T47D (cell line): ENCODE measurements around the gene RHOD.

Source experiments
- DNase-seq, 2 experiments: peaks; one replicate each; pipeline versions ENCODE4 v3.0.0 to v3.0.0-alpha.2; 2011 to 2012; ENCODE audit warnings: low read depth in 1 of 2, low spot score in 1 of 2
- JUND ChIP-seq: IDR thresholded peaks from 2 replicates; pipeline ENCODE4 v1.6.1; 2012; ENCODE audit warnings: low read depth
- in situ Hi-C: cut with HindIII; loops from 2 replicates; pipeline ENCODE4 v1.10.0; 2016; ENCODE audit warnings: low sequenced_read_pairs, low pct_unique_long_range_greater_than_20kb

Gene RHOD

DNA sequence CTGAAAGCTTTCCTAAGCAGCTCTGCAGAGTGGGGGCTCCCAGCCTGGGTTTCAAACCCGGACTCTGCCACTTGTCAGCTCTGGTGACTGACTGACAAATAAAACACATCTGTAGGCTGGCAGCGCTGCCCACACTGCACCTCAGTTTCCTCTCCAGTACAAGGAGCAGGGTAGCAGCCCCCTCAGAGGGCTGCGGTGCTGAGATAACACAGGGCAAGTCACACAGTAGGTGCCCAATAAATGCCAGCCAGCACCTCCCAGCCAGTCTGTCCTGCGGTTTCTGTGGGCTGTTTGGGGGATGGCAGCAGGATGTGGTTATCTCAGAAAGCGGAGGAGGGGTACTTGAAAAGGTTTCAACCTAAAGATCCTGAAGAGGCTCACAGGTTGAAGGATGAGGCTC, 32.2 kb upstream of the RHOD start:
- no peak for DNase-seq
- in situ Hi-C loops: no loop called here
- TF ChIP-seq JUND: no peak

DNA sequence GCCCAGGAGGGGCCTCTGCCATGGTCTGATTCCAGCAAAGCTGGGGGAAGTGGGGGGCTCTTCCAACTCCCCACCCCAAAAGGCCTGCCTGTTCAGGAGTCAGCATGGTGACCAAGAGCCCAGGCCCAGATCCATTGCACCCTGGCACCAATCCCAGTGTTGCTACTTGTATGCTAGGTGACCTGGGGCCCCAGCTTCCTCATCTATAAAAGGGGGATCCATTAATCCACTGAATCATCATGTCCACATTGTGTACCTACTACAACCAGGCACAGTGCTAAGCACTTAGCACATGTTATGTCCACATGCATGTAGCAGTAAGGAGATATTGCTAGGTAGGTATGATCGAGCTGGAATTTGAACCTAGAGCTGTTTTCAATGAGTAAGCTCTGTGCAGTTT, 31.7 kb upstream of the RHOD start:
- no peak for TF ChIP-seq JUND
- in situ Hi-C loops: no loop called here
- DNase-seq: no peak

DNA sequence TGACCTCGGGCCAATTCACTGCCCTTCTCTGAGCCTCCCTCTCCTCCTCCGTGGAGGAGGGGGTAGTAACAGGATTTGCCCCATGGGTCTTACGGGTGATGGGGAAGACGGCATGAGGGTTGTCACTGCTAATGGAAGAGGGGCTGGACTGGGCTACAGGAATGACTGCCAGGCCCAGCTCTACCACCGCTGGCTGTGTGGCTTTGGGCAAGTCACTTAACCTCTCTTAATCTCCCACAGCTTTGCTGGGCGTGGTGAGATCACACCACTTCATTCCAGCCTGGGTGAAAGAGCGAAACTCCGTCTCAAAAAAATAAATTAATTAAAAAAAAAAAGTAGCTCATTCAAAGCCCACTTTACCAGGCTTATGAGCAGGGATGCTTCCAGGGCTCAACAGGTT, 30.9 kb upstream of the RHOD start:
- in situ Hi-C loops: no loop called here
- no peak for DNase-seq
- TF ChIP-seq JUND: no peak

DNA sequence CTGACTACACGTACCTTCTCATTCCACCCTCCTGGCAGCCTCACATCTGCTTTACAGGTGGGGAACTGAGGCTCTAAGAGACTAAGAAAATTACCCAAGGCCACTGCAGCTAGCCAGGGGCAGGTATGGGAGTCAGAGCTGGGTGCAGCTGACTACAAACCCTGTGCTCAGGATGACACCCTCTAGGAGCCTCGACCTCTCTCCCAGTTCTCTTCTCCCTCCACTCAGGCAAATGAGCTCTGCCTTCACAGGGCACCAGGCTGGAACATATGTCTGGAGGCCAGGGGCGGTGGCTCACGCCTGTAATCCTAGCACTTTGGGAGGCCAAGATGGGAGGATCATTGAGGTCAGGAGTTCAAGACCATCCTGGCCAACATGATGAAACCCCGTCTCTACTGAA, 29.7 kb upstream of the RHOD start:
- DNase-seq: no peak
- no peak for TF ChIP-seq JUND
- in situ Hi-C loops: no loop called here

DNA sequence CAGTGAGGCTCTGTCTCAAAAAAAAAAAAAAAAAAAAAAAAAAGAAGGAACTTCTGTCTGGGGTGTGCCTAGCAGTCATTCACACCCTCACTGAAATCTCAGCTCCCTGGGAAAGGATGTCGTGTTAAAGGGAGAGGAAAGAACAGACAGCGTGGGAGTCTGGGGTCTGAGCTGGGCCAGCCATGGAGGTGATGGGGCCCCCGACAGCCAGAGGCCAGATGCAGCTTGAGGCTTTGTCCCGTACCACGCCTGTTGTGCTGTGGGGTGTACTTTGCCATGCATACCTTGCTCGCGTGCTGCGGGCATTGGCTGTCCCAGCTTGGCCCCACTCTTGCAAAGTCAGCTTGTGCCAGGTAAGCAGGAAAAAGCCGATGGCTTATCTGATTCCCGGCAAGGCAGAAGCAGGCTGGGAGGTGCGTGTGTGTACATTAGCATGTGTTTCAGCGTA, 29.1 kb upstream of the RHOD start:
- peak; percentile 78 to 91 for DNase-seq
- in situ Hi-C loops: no loop called here
- TF ChIP-seq JUND: no peak

DNA sequence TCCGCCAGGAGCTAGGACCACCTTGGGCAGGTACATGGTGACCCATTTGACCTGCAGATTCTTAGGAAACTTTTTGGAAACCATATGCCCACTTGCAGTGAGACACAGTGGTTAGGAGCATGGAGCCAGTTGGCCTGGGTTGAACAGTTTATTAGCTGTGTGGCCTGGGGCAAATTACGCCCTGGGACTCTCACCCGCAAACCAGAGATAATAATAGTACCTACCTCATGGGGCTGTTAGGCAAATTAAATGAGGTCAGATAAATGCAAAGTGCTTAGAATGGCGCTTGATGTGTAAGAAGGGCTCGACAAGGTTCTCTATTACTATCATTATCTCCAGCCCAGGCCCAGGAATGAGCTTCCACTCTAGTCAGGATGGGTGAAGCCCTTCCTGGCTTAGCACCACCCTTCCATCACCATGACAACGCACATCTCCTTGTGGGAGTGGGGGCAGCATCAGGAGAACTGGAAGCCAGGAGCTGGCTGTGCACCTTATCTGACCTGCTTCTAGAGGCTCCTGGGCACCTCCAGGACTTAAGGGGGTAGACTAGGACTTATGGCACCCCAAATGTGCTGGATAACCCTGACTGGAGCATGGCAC, 28.6 kb upstream of the RHOD start:
- in situ Hi-C loops: no loop called here
- DNase-seq: no peak
- no peak; the same call in 1 of the 2 replicates for TF ChIP-seq JUND

DNA sequence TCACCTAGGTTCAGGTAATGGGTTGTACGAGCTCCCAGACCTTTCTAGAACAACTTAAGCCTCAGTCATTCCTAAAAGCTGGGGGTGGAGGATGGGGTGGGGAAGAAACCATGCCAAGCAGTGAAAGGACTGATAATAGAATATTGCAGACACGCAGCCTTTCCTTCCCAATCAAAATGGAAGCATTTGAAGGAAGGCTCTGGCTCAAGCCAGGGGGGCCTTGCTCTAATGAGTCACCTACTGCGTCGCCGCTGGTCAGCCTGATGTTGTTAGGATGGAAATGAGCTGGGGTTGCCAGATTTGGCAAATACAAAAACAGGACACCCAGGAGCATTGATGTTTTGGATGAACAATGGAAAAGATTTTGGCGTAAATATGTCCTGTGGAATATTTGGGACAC, 27.5 kb upstream of the RHOD start:
- TF ChIP-seq JUND: no peak
- DNase-seq: no peak
- in situ Hi-C loops: no loop called here

DNA sequence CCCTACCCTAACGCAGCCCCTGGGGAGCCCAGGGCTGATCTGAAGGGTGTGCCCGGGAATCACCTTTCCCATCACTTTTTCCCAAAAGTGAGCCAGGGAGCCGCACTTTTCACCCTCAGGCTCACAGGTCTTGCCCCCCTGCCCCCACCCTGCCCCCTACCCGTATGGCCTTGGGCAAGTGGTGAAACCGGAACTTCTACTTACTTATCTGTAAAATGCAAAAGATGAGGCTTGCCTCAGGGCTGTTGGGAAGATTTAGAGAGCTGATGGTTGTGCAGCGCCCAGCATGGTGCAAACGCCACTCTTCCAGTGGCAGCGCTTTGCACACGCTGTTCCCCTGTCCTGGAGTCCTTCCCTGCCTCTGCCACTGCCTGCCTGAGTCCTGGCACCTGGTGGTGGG, 25.7 kb upstream of the RHOD start:
- DNase-seq: peak in 1 of 2 experiments; percentile 52
- TF ChIP-seq JUND: no peak; the same call in 1 of the 2 replicates
- in situ Hi-C loops: no loop called here

DNA sequence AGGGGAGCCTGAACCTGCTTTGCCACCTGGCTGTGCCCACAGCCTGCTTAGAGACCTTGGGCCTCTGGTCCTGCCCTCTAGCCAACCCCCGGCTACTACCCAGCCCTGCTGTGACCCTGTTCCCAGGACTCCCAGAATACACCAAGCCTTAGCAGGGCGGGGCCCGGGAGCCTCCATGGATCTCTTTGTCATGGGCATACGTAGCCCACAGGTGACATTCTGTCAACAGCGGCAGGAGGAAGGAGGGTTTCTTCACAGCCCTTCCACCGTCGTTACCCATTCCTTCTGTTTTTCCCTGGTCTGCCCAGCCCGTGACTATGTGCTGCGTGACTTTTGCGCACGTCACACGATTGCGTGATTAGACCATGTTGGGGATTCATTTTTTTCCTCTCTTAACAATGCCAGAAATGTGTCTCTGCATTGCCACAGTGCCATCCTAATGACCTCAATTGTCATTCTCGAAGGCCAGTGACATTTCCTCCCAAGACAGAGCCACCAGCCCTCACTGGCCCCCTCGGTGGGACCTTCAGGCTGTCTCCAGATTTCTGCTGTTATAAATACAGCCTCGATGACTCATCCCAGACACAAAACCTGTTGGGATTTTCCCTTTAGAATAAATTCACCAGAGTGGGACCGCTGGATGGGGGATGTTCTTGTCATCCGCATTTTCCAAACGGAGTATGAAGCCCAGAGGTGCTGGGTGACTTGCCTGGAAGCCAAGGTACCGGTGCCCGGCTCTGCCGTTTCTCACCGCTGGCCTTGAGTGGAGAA, 24.7 kb upstream of the RHOD start:
- no peak for TF ChIP-seq JUND
- peak in 1 of 2 experiments; percentile 73 for DNase-seq
- in situ Hi-C loops: no loop called here

DNA sequence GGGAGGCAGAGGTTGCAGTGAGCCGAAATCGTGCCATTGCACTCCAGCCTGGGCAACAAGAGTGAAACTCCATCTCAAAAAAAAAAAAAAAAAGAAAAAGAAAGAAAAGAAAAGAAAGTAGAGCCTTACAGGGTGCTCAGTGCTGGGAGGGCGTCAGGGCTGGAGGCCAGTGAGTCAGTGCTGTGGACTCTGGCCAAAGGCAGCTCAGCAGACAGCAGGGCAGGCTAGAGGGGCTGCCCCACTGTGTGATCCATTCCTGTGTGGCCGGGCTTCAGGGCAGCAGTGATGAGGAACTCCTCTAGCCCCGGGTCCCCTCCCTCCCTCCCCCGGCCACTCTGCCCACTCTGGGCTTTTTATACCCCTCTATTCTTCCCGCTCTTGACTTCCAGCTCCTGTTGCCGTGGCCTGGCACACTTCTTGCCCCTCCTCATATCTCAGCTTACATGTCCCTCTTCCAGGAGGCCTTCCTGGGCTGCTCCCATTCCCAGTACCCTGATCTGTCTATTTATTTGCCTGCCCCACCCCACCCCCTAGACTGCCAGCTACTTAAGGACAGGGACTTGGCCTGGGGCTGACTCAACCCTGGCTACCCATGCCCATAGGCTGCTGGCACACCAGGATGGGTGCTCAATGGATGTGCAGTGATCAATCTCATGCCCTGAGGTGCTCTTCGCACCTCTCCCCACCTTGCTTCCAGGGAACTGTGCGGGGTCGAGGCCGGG, 23.7 kb upstream of the RHOD start:
- no peak for DNase-seq
- in situ Hi-C loops: no loop called here
- TF ChIP-seq JUND: no peak

DNA sequence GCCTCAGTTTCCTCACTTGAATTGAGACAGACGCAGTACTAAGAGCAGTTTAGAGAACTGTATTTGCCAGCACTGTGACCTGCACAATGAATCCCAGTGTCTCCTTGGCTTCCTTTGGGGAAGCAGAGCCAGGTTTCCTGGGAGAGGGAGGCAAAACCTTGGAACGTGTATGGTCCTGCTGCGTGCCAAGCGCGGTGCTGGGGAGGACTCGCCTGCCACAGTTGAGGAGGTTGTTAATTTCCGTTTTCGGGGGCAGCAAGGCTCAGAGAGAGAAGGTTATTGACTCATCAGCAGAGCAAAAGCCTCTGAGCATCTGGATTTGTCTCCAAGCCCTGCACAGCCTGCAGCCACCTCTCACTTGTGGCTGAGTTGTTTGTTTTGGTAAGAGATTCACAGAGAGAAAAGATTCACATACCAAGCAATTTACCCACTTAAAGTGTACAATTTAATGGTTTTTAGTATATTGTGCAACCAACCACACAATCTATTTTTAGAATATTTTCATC, 22.9 kb upstream of the RHOD start:
- TF ChIP-seq JUND: no peak
- no peak for DNase-seq
- in situ Hi-C loops: no loop called here

DNA sequence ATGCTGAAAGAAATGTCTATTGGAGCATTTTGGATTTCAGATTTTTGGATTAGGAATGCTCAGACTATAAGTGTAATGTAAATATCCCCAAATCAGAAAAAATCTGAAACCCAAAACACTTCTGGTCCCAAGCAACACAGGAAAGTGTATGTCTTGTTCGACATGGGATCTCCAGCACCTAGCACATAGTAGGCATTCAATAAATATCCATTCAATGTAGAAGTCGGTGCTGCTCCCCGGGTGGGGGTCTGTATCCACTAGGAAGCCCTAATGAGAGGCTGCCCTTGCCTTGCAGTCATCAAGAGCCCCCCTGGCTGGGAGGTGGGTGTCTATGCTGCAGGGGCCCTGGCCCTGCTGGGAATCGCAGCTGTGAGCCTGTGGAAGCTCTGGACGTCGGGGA, 22.3 kb upstream of the RHOD start:
- TF ChIP-seq JUND: no peak
- in situ Hi-C loops: no loop called here
- no peak for DNase-seq

DNA sequence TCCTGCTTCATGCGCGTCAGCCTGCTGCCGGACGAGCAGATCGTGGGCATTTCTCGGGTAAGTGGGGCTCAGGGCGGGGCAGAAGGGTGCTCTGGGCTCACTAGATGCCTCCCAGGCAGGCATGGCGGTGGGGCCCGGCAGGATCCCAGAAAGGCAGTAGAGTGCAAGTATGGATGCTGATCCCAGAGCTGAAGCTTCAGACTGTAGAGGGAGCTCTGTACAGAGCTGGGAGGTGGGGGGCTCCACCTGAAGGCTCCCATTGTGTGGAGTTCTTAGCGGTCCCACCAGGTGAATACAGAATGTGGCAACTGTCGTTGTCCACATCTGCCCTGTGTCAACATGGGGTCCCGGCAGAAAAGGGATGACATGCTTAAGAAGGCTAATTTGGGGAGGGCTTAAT, 16.5 kb upstream of the RHOD start:
- in situ Hi-C loops: no loop called here
- no peak for DNase-seq

More for the DNA sequence above, 16.5 kb upstream of the RHOD start:
- no peak for TF ChIP-seq JUND
